Activated naive CD4-positive, alpha-beta T cell treated with anti-CD3 and anti-CD28 coated beads, Interleukin-2, amount 50 U/mL, for 24 hours (primary cell): ENCODE results near the gene GPAT3.
"Not testable (repeated sequence)": the region's sequence is repeated elsewhere in the genome, so short reads cannot be mapped to it uniquely, and the experiment has no call there.

Experiments used
- H3K27ac Mint-ChIP-seq: one replicate; pipeline ENCODE4 v1.8.0; 2021; ENCODE audit warnings: mild to moderate bottlenecking, mixed read lengths
- H3K27me3 Mint-ChIP-seq: one replicate; pipeline ENCODE4 v1.8.0; 2021; ENCODE audit warnings: mixed read lengths
- H3K36me3 Mint-ChIP-seq: one replicate; pipeline ENCODE4 v1.8.0; 2021; ENCODE audit warnings: mixed read lengths
- H3K4me1 Mint-ChIP-seq: one replicate; pipeline ENCODE4 v1.8.0; 2021; ENCODE audit warnings: mixed read lengths
- H3K4me3 Mint-ChIP-seq: one replicate; pipeline ENCODE4 v1.8.0; 2021; ENCODE audit warnings: mild to moderate bottlenecking, mixed read lengths
- H3K9me3 Mint-ChIP-seq: one replicate; pipeline ENCODE4 v1.8.0; 2021; ENCODE audit warnings: mixed read lengths

The GPAT3 gene

GRCh38 chr4:83535520-83536361 is at the start of gene GPAT3:
Gene GPAT3 (plus strand): TSS chr4:83536108. CDS start chr4:83536623, 515 bp downstream.
- Mint-ChIP-seq H3K36me3 (no peaks in the 10 kb centered on the region), H3K4me1 (peaks cover 21% of the 10 kb centered on the region), H3K4me3 (peak within 1 kb of the TSS; percentile 96), H3K9me3 (no peaks in the 10 kb centered on the region), H3K27ac (peak within 1 kb of the TSS; percentile 85), H3K27me3 (peaks cover 6% of the 10 kb centered on the region)

GRCh38 chr4:83486457-83487129 is 49.3 kb upstream of the GPAT3 start:
- Mint-ChIP-seq H3K4me1 (peaks cover 34% of the 10 kb centered on the region), H3K27me3 (no peaks in the 10 kb centered on the region), H3K27ac (peak overlapping the region; percentile 86), H3K9me3 (no peaks in the 10 kb centered on the region), H3K4me3 (peak overlapping the region; percentile 49), H3K36me3 (no peaks in the 10 kb centered on the region)

- Mint-ChIP-seq H3K27me3 (no peaks in the 10 kb centered on the region), H3K4me3 (no peak overlapping the region), H3K27ac (no peak overlapping the region), H3K4me1 (peaks cover 13% of the 10 kb centered on the region), H3K9me3 (no peaks in the 10 kb centered on the region), H3K36me3 (no peaks in the 10 kb centered on the region)
Observed at GRCh38 chr4:83489711-83490326, 46.1 kb upstream of the GPAT3 start.

GRCh38 chr4:83490876-83491450 is 44.9 kb upstream of the GPAT3 start:
- H3K27me3 Mint-ChIP-seq = no peaks in the 10 kb centered on the region
- H3K4me3 Mint-ChIP-seq = no peak overlapping the region
- no peaks in the 10 kb centered on the region for H3K36me3 Mint-ChIP-seq
- peaks cover 9% of the 10 kb centered on the region for H3K4me1 Mint-ChIP-seq
- H3K27ac Mint-ChIP-seq = no peak overlapping the region
- H3K9me3 Mint-ChIP-seq = no peaks in the 10 kb centered on the region

GRCh38 chr4:83496085-83496917 is 39.6 kb upstream of the GPAT3 start:
- H3K36me3 Mint-ChIP-seq, H3K27ac Mint-ChIP-seq, H3K27me3 Mint-ChIP-seq, H3K4me1 Mint-ChIP-seq, H3K4me3 Mint-ChIP-seq, H3K9me3 Mint-ChIP-seq: not testable (repeated sequence)

GRCh38 chr4:83498187-83498586 is 37.7 kb upstream of the GPAT3 start:
- no peaks in the 10 kb centered on the region for H3K36me3 Mint-ChIP-seq
- H3K27me3 Mint-ChIP-seq = no peaks in the 10 kb centered on the region
- no peaks in the 10 kb centered on the region for H3K4me1 Mint-ChIP-seq
- no peak overlapping the region for H3K4me3 Mint-ChIP-seq
- no peaks in the 10 kb centered on the region for H3K9me3 Mint-ChIP-seq
- H3K27ac Mint-ChIP-seq = no peak overlapping the region

- not testable (repeated sequence) for H3K27me3 Mint-ChIP-seq, H3K9me3 Mint-ChIP-seq, H3K36me3 Mint-ChIP-seq, H3K27ac Mint-ChIP-seq, H3K4me3 Mint-ChIP-seq
- H3K4me1 Mint-ChIP-seq = peaks cover 15% of the 10 kb centered on the region
Observed at GRCh38 chr4:83501671-83502070, 34.2 kb upstream of the GPAT3 start.

- Mint-ChIP-seq H3K9me3 (no peaks in the 10 kb centered on the region), H3K27ac (peak overlapping the region; percentile 80), H3K27me3 (no peaks in the 10 kb centered on the region), H3K36me3 (no peaks in the 10 kb centered on the region), H3K4me1 (peaks cover 15% of the 10 kb centered on the region), H3K4me3 (no peak overlapping the region)
Observed at GRCh38 chr4:83503974-83504373, 31.9 kb upstream of the GPAT3 start.

- no peaks in the 10 kb centered on the region for H3K36me3 Mint-ChIP-seq
Observed at GRCh38 chr4:83504503-83504902, 31.4 kb upstream of the GPAT3 start.

GRCh38 chr4:83504996-83505395 is 30.9 kb upstream of the GPAT3 start:
- Mint-ChIP-seq H3K27ac (no peak overlapping the region), H3K9me3 (no peaks in the 10 kb centered on the region), H3K4me3 (no peak overlapping the region), H3K4me1 (peaks cover 15% of the 10 kb centered on the region), H3K36me3 (no peaks in the 10 kb centered on the region), H3K27me3 (no peaks in the 10 kb centered on the region)

More at GRCh38 chr4:83504503-83504902, 31.4 kb upstream of the GPAT3 start:
- Mint-ChIP-seq H3K27me3 (no peaks in the 10 kb centered on the region), H3K27ac (peak overlapping the region; percentile 80), H3K9me3 (no peaks in the 10 kb centered on the region), H3K4me1 (peaks cover 15% of the 10 kb centered on the region), H3K4me3 (peak overlapping the region; percentile 33)

GRCh38 chr4:83509156-83509585 is 26.7 kb upstream of the GPAT3 start:
- not testable (repeated sequence) for H3K4me1 Mint-ChIP-seq

GRCh38 chr4:83510442-83510841 is 25.5 kb upstream of the GPAT3 start:
- H3K27me3 Mint-ChIP-seq = no peaks in the 10 kb centered on the region
- H3K4me3 Mint-ChIP-seq = no peak overlapping the region
- H3K4me1 Mint-ChIP-seq = no peaks in the 10 kb centered on the region
- no peak overlapping the region for H3K27ac Mint-ChIP-seq
- H3K9me3 Mint-ChIP-seq = no peaks in the 10 kb centered on the region
- no peaks in the 10 kb centered on the region for H3K36me3 Mint-ChIP-seq

More at GRCh38 chr4:83509156-83509585, 26.7 kb upstream of the GPAT3 start:
- not testable (repeated sequence) for H3K27me3 Mint-ChIP-seq, H3K9me3 Mint-ChIP-seq, H3K27ac Mint-ChIP-seq, H3K36me3 Mint-ChIP-seq, H3K4me3 Mint-ChIP-seq

- Mint-ChIP-seq H3K27me3 (no peaks in the 10 kb centered on the region), H3K36me3 (no peaks in the 10 kb centered on the region), H3K9me3 (no peaks in the 10 kb centered on the region), H3K4me3 (no peak overlapping the region), H3K27ac (no peak overlapping the region), H3K4me1 (no peaks in the 10 kb centered on the region)
Observed at GRCh38 chr4:83516042-83516772, 19.7 kb upstream of the GPAT3 start.

- Mint-ChIP-seq H3K36me3 (no peaks in the 10 kb centered on the region), H3K27me3 (peaks cover 1% of the 10 kb centered on the region), H3K27ac (no peak overlapping the region), H3K4me3 (no peak overlapping the region), H3K9me3 (no peaks in the 10 kb centered on the region), H3K4me1 (no peaks in the 10 kb centered on the region)
Observed at GRCh38 chr4:83522239-83522638, 13.7 kb upstream of the GPAT3 start.
